Stimulated activated CD8-positive, alpha-beta memory T cell treated with anti-CD3 and anti-CD28 coated beads, Interleukin-12 subunit alpha, Interleukin-12 subunit beta, amount 100 ng/mL, for 1 hour (primary cell): ENCODE results near the gene CADM1.

Experiments used
- DNase-seq: peaks from one replicate; pipeline ENCODE4 v3.0.0-alpha.2; 2020; ENCODE audit warnings: low read depth

The CADM1 gene

GRCh38 chr11:115244758-115245157 lies 259.5 kb downstream of the CADM1 start:
- no peak for DNase-seq

GRCh38 chr11:115244296-115244695 lies 259.9 kb downstream of the CADM1 start:
- no peak for DNase-seq

GRCh38 chr11:115242982-115243381 lies 261.2 kb downstream of the CADM1 start:
- DNase-seq, result no peak

GRCh38 chr11:115241899-115242298 lies 262.3 kb downstream of the CADM1 start:
- no peak for DNase-seq

- DNase-seq, result no peak
These were observed 265.4 kb downstream of the CADM1 start for GRCh38 chr11:115238791-115239190.

GRCh38 chr11:115238086-115238485 lies 266.1 kb downstream of the CADM1 start:
- DNase-seq, result no peak

GRCh38 chr11:115237578-115237977 lies 266.6 kb downstream of the CADM1 start:
- DNase-seq, result no peak

- no peak for DNase-seq
These were observed 269.4 kb downstream of the CADM1 start for GRCh38 chr11:115234794-115235193.

- DNase-seq, result no peak
These were observed 277.7 kb downstream of the CADM1 start for GRCh38 chr11:115226556-115226955.

GRCh38 chr11:115224551-115224950 lies 279.7 kb downstream of the CADM1 start:
- no peak for DNase-seq

GRCh38 chr11:115222863-115223530 lies 281.2 kb downstream of the CADM1 start:
- no peak for DNase-seq

- no peak for DNase-seq
These were observed 281.9 kb downstream of the CADM1 start for GRCh38 chr11:115222218-115222862.

- DNase-seq, result no peak
These were observed 282.6 kb downstream of the CADM1 start for GRCh38 chr11:115221461-115222069.

GRCh38 chr11:115220911-115221310 lies 283.3 kb downstream of the CADM1 start:
- no peak for DNase-seq

- no peak for DNase-seq
These were observed 283.8 kb downstream of the CADM1 start for GRCh38 chr11:115220423-115220822.

GRCh38 chr11:115219376-115219775 lies 284.8 kb downstream of the CADM1 start:
- no peak for DNase-seq

GRCh38 chr11:115217726-115218311 lies 286.4 kb downstream of the CADM1 start:
- DNase-seq, result no peak

GRCh38 chr11:115215694-115216617 lies 288.3 kb downstream of the CADM1 start:
- no peak for DNase-seq

GRCh38 chr11:115214644-115215234 lies 289.5 kb downstream of the CADM1 start:
- DNase-seq, result no peak

GRCh38 chr11:115213007-115213406 lies 291.2 kb downstream of the CADM1 start:
- DNase-seq, result no peak

- no peak for DNase-seq
These were observed 295.4 kb downstream of the CADM1 start for GRCh38 chr11:115208808-115209259.
